Measurements from ENCODE around the gene PLEKHD1. TPM values are rescaled to one million over a fixed set of nuclear protein-coding genes. Genes with fewer than 3 reads are reported as not detected.

PLEKHD1 gene
- total RNA-seq, 1 experiment from 2014 or later = 0.65 TPM

- BruUV-seq (replicated peaks) = no TSS peak
- Histone ChIP-seq H3K36me3 (ENCODE audit: low read depth) (no peaks in the 10 kb centered on the region), H3F3A (ENCODE audit: insufficient read depth, low read depth) (peaks cover 24% of the 10 kb centered on the region; the same call in 1 of the 2 replicates), H4K20me1 (ENCODE audit: insufficient read depth) (no peaks in the 10 kb centered on the region; the same call in 1 of the 2 replicates), H3K79me2 (ENCODE audit: low read depth) (no peaks in the 10 kb centered on the region), H3K4me1 (replicated peaks; ENCODE audit: insufficient read depth) (peaks cover 22% of the 10 kb centered on the region), H3K9me3 (ENCODE audit: insufficient read depth, low read depth) (no peaks in the 10 kb centered on the region), H3K4me2 (no peak overlapping the region), H3K4me3 (no peak overlapping the region), H3K9me2 (ENCODE audit: insufficient read depth) (no peaks in the 10 kb centered on the region), H3K27me3 (ENCODE audit: insufficient read depth, low read depth) (no peaks in the 10 kb centered on the region), H3K27ac (no peak overlapping the region), H2AFZ (no peak overlapping the region)
- CTCF ChIA-PET = no interaction called here
- DNase-seq = no peak
- TF ChIP-seq CTCF (conservative IDR thresholded peaks at IDR 0.05) (no peak), EZH2 (IDR thresholded peaks at IDR 0.05; ENCODE audit: low read depth) (no peak)
- POLR2A ChIA-PET (ENCODE audit: unreplicated experiment) = no interaction called here
- intact Hi-C loops (cut with micrococcal nuclease; ENCODE audit: unreplicated experiment) = loop anchor here (5.0 kb wide), 1 partner anchor 101 kb away; the partner anchor contains the start of gene CCDC177
Observed at GRCh38 chr14:69471436-69471835, 13.1 kb upstream of the PLEKHD1 start.

- Histone ChIP-seq H4K20me1 (ENCODE audit: insufficient read depth) (no peaks in the 10 kb centered on the region; the same call in 1 of the 2 replicates), H3K27me3 (ENCODE audit: insufficient read depth, low read depth) (no peaks in the 10 kb centered on the region), H3K36me3 (ENCODE audit: low read depth) (no peaks in the 10 kb centered on the region), H3K4me2 (no peak overlapping the region), H3K79me2 (ENCODE audit: low read depth) (no peaks in the 10 kb centered on the region), H3K4me1 (replicated peaks; ENCODE audit: insufficient read depth) (peaks cover 22% of the 10 kb centered on the region), H3F3A (ENCODE audit: insufficient read depth, low read depth) (peaks cover 24% of the 10 kb centered on the region; the same call in 1 of the 2 replicates), H2AFZ (no peak overlapping the region), H3K9me3 (ENCODE audit: insufficient read depth, low read depth) (no peaks in the 10 kb centered on the region), H3K27ac (no peak overlapping the region), H3K4me3 (no peak overlapping the region), H3K9me2 (ENCODE audit: insufficient read depth) (no peaks in the 10 kb centered on the region)
- no peak for DNase-seq
- TF ChIP-seq EZH2 (IDR thresholded peaks at IDR 0.05; ENCODE audit: low read depth) = no peak
- no peak for TF ChIP-seq CTCF (conservative IDR thresholded peaks at IDR 0.05)
- no TSS peak for BruUV-seq (replicated peaks)
- ChIA-PET POLR2A (ENCODE audit: unreplicated experiment) (no interaction called here), CTCF (no interaction called here)
- intact Hi-C loops (cut with micrococcal nuclease; ENCODE audit: unreplicated experiment) = loop anchor here (5.0 kb wide), 1 partner anchor 100 kb away; the partner anchor contains the start of gene CCDC177
Observed at GRCh38 chr14:69471916-69472315, 12.6 kb upstream of the PLEKHD1 start.

- Histone ChIP-seq H3K27ac (peak overlapping the region; percentile 46), H3K9me3 (ENCODE audit: insufficient read depth, low read depth) (no peaks in the 10 kb centered on the region), H3K79me2 (ENCODE audit: low read depth) (no peaks in the 10 kb centered on the region), H3K9me2 (ENCODE audit: insufficient read depth) (no peaks in the 10 kb centered on the region), H3K36me3 (ENCODE audit: low read depth) (no peaks in the 10 kb centered on the region), H3K27me3 (ENCODE audit: insufficient read depth, low read depth) (no peaks in the 10 kb centered on the region), H3K4me3 (peak overlapping the region; percentile 27; the same call in 1 of the 2 replicates), H3K4me2 (peak overlapping the region; percentile 74), H4K20me1 (ENCODE audit: insufficient read depth) (no peaks in the 10 kb centered on the region; the same call in 1 of the 2 replicates), H2AFZ (no peak overlapping the region), H3F3A (ENCODE audit: insufficient read depth, low read depth) (peaks cover 24% of the 10 kb centered on the region; the same call in 1 of the 2 replicates), H3K4me1 (replicated peaks; ENCODE audit: insufficient read depth) (peaks cover 22% of the 10 kb centered on the region)
- DNase-seq = peak; percentile 64 to 91
- BruUV-seq (replicated peaks) = no TSS peak
- no peak for TF ChIP-seq EZH2 (IDR thresholded peaks at IDR 0.05; ENCODE audit: low read depth)
- TF ChIP-seq CTCF (conservative IDR thresholded peaks at IDR 0.05) = no peak
- ChIA-PET POLR2A (ENCODE audit: unreplicated experiment) (interaction anchor here (1.0 kb wide), 1 partner anchor 33 kb away, joined by 5 read pairs; no protein-coding TSS in a partner anchor), CTCF (no interaction called here)
- intact Hi-C loops (cut with micrococcal nuclease; ENCODE audit: unreplicated experiment) = loop anchor here (5.0 kb wide), 1 partner anchor 99 kb away; the partner anchor contains the start of gene CCDC177
Observed at GRCh38 chr14:69473260-69473659, 11.3 kb upstream of the PLEKHD1 start.

Measured in PC-9 (cell line).